Measurements from ENCODE around the gene HOXA3. TPM values are rescaled to one million over a fixed set of nuclear protein-coding genes. Genes with fewer than 3 reads are reported as not detected.

The HOXA3 gene
- total RNA-seq, 2 donors from 2014 or later, result not detected

GRCh38 chr7:27064159-27064558 is 88.2 kb downstream of the HOXA3 start:
- no peak overlapping the region for H3K27ac Mint-ChIP-seq
- no peak overlapping the region for H3K4me3 Mint-ChIP-seq
- H3K36me3 Mint-ChIP-seq (ENCODE audit: insufficient read depth in 2 of 2), result no peaks in the 10 kb centered on the region
- no peak for DNase-seq
- H3K9me3 Mint-ChIP-seq, result no peaks in the 10 kb centered on the region
- no peaks in the 10 kb centered on the region for H3K4me1 Mint-ChIP-seq (ENCODE audit: low read depth)
- peaks cover 25% of the 10 kb centered on the region for H3K27me3 Mint-ChIP-seq (ENCODE audit: low read depth)
- no peak for ATAC-seq (replicated peaks in 1 of 2)

GRCh38 chr7:27062946-27063345 is 89.4 kb downstream of the HOXA3 start:
- Mint-ChIP-seq H3K4me3 (no peak overlapping the region), H3K9me3 (no peaks in the 10 kb centered on the region), H3K27me3 (ENCODE audit: low read depth) (peaks cover 25% of the 10 kb centered on the region), H3K4me1 (ENCODE audit: low read depth) (no peaks in the 10 kb centered on the region), H3K27ac (no peak overlapping the region), H3K36me3 (ENCODE audit: insufficient read depth in 2 of 2) (no peaks in the 10 kb centered on the region)
- ATAC-seq (replicated peaks in 1 of 2) (no peak), DNase-seq (no peak)

Other genes with a start within 250 kb of the HOXA3 start
- under 1 TPM; 0.58 to 0.69 TPM for gene HOXA1, start 56.6 kb downstream of the HOXA3 start, total RNA-seq
- gene HOXA2, start 49.9 kb downstream of the HOXA3 start, total RNA-seq, result not detected
- gene HOXA4, start 21.8 kb downstream of the HOXA3 start, total RNA-seq, result under 1 TPM in 1 of 2 donors, not detected in 1; 0.79 TPM
- under 1 TPM in 1 of 2 donors, not detected in 1; 0.14 TPM for gene HOXA5, start 8.9 kb downstream of the HOXA3 start, total RNA-seq
- gene HOXA6, start 4.8 kb downstream of the HOXA3 start, total RNA-seq, result under 1 TPM in 1 of 2 donors, not detected in 1; 0.31 TPM
- not detected for gene HOXA7, start 4.1 kb upstream of the HOXA3 start, total RNA-seq
- gene HOXA9, start 13.0 kb upstream of the HOXA3 start, total RNA-seq, result not detected
- gene HOXA10, start 21.7 kb upstream of the HOXA3 start, total RNA-seq, result under 1 TPM; 0.19 to 0.26 TPM
- gene HOXA11, start 32.6 kb upstream of the HOXA3 start, total RNA-seq, result under 1 TPM; 0.09 to 0.14 TPM
- gene HOXA13, start 47.5 kb upstream of the HOXA3 start, total RNA-seq, result not detected
- under 1 TPM in 1 of 2 donors, not detected in 1; 0.07 TPM for gene EVX1, start 90.2 kb upstream of the HOXA3 start, total RNA-seq

Measured in activated T-cell treated with anti-CD3 and anti-CD28 coated beads, Interleukin-2, amount 50 U/mL, for 72 hours (primary cell).